Measurements from ENCODE around the gene RERE.

Gene RERE

DNA sequence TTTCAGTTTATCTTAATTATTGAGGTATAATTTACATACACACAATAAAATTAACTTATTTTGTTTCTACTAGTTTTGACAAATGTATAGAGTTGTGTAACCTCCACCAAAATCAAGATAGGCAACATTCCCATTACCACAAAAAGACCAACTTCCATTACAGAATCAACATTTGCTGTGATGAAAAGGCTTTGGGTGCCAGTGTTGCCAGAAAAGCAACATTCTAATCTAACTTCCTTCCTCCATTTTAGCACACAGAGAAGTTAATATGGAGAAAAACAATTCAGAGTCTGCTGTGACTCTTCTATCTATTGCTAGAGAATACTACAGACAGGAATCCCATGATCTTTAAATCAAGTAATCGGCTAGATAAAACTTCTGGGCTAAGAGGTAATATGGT lies 245.3 kb downstream of the RERE start:
- no peaks in the 10 kb centered on the region for H4K20me1 ChIP-seq (ENCODE audit: low read depth, low read length)
- no peak overlapping the region for H2AFZ ChIP-seq (ENCODE audit: low read depth, low read length, severe bottlenecking)
- no peaks in the 10 kb centered on the region for H3K79me2 ChIP-seq (ENCODE audit: insufficient read depth, low read length)
- H3K4me2 ChIP-seq (ENCODE audit: low read depth, low read length, poor library complexity, severe bottlenecking): no peak overlapping the region
- no peaks in the 10 kb centered on the region for H3K36me3 ChIP-seq (ENCODE audit: low read length)
- no peaks in the 10 kb centered on the region for H3K9me3 ChIP-seq (ENCODE audit: insufficient read depth, low read length)
- H3K27ac ChIP-seq (ENCODE audit: low read depth, low read length): no peak overlapping the region
- H3K27me3 ChIP-seq (ENCODE audit: low read length): no peaks in the 10 kb centered on the region
- H3K9me2 ChIP-seq (replicated peaks; ENCODE audit: insufficient read depth, low read length): no peaks in the 10 kb centered on the region
- H3K4me3 ChIP-seq (ENCODE audit: insufficient read depth, low read length, poor library complexity, severe bottlenecking): no peak overlapping the region
- no peak overlapping the region for H3K9ac ChIP-seq (ENCODE audit: low read length)
- H3F3A ChIP-seq (ENCODE audit: insufficient read depth): no peaks in the 10 kb centered on the region
- TF ChIP-seq, protein P1, sequence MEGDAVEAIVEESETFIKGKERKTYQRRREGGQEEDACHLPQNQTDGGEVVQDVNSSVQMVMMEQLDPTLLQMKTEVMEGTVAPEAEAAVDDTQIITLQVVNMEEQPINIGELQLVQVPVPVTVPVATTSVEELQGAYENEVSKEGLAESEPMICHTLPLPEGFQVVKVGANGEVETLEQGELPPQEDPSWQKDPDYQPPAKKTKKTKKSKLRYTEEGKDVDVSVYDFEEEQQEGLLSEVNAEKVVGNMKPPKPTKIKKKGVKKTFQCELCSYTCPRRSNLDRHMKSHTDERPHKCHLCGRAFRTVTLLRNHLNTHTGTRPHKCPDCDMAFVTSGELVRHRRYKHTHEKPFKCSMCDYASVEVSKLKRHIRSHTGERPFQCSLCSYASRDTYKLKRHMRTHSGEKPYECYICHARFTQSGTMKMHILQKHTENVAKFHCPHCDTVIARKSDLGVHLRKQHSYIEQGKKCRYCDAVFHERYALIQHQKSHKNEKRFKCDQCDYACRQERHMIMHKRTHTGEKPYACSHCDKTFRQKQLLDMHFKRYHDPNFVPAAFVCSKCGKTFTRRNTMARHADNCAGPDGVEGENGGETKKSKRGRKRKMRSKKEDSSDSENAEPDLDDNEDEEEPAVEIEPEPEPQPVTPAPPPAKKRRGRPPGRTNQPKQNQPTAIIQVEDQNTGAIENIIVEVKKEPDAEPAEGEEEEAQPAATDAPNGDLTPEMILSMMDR (IDR thresholded peaks at IDR 0.05; ENCODE audit: insufficient read depth, low read length, poor library complexity, severe bottlenecking): no peak
- no peak for TF ChIP-seq EZH2phosphoT487 (conservative IDR thresholded peaks at IDR 0.05; ENCODE audit: low read length)

DNA sequence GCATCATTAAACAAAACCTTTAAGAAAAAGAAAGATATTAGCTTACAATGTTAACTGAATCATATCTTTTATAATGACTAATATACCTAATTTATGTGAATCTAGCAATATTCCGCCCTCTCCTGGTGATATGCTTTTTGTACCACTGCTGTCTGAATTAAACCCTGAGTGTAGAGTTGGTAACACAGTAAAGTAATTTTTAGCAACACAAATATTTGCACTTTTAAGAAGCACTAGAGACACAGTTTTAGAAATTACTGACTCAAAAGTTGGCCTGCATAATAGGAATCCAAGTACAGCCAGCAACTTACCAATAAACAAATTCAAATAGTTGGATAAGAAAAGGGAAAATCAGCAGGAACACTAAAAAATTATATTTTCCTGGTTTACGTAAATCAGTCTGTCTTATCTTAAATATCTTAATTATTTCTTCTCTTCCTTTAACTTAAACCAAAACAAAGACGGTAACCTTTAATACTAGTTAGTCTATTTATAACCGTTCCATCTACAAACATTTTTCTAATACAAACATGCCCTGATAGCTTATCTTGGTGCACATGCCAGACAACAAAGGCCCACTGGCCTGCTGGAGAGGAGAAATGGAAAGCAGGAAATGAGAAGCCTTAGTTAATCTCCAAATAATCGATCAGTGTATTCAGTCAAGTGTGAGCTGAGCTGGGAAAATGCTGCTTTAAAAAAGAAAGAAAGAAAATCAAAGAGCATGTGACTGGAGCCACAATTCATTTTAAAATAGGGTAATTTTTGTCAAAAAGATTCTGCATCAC lies 246.0 kb downstream of the RERE start:
- H3K4me3 ChIP-seq (ENCODE audit: insufficient read depth, low read length, poor library complexity, severe bottlenecking): no peak overlapping the region
- no peaks in the 10 kb centered on the region for H3K27me3 ChIP-seq (ENCODE audit: low read length)
- no peak overlapping the region for H3K4me2 ChIP-seq (ENCODE audit: low read depth, low read length, poor library complexity, severe bottlenecking)
- H3K79me2 ChIP-seq (ENCODE audit: insufficient read depth, low read length): no peaks in the 10 kb centered on the region
- TF ChIP-seq, protein P1 (IDR thresholded peaks at IDR 0.05; ENCODE audit: insufficient read depth, low read length, poor library complexity, severe bottlenecking): peak; percentile 76
- TF ChIP-seq EZH2phosphoT487 (conservative IDR thresholded peaks at IDR 0.05; ENCODE audit: low read length): no peak
- no peaks in the 10 kb centered on the region for H3F3A ChIP-seq (ENCODE audit: insufficient read depth)
- no peak overlapping the region for H2AFZ ChIP-seq (ENCODE audit: low read depth, low read length, severe bottlenecking)
- no peaks in the 10 kb centered on the region for H3K36me3 ChIP-seq (ENCODE audit: low read length)
- H4K20me1 ChIP-seq (ENCODE audit: low read depth, low read length): no peaks in the 10 kb centered on the region
- no peak overlapping the region for H3K27ac ChIP-seq (ENCODE audit: low read depth, low read length)
- no peaks in the 10 kb centered on the region for H3K9me3 ChIP-seq (ENCODE audit: insufficient read depth, low read length)
- no peak overlapping the region for H3K9ac ChIP-seq (ENCODE audit: low read length)
- no peaks in the 10 kb centered on the region for H3K9me2 ChIP-seq (replicated peaks; ENCODE audit: insufficient read depth, low read length)

DNA sequence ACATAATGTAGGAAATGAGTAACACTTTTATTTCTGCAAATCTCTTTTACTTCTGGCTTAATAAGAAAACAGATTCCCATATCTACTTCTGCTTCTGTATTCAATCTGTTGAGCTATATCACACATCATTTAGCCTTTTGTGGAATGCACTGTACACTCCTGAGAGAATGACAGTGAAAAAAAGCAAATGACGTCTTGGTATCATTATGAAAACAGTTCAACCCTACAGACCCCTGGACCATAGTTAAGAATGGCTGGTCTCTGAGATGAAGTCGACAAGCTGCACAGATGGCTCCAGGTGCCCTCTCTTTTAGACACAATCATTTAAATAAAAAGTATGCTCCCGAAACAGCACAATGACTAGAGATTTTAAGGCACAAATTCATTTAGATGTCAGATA lies 247.0 kb downstream of the RERE start:
- H3K36me3 ChIP-seq (ENCODE audit: low read length): no peaks in the 10 kb centered on the region
- H3K79me2 ChIP-seq (ENCODE audit: insufficient read depth, low read length): no peaks in the 10 kb centered on the region
- no peaks in the 10 kb centered on the region for H3F3A ChIP-seq (ENCODE audit: insufficient read depth)
- no peaks in the 10 kb centered on the region for H4K20me1 ChIP-seq (ENCODE audit: low read depth, low read length)
- no peak overlapping the region for H3K4me3 ChIP-seq (ENCODE audit: insufficient read depth, low read length, poor library complexity, severe bottlenecking)
- TF ChIP-seq, protein P1 (IDR thresholded peaks at IDR 0.05; ENCODE audit: insufficient read depth, low read length, poor library complexity, severe bottlenecking): no peak
- TF ChIP-seq EZH2phosphoT487 (conservative IDR thresholded peaks at IDR 0.05; ENCODE audit: low read length): no peak
- H3K9ac ChIP-seq (ENCODE audit: low read length): no peak overlapping the region
- no peak overlapping the region for H3K4me2 ChIP-seq (ENCODE audit: low read depth, low read length, poor library complexity, severe bottlenecking)
- H3K9me2 ChIP-seq (replicated peaks; ENCODE audit: insufficient read depth, low read length): no peaks in the 10 kb centered on the region
- no peak overlapping the region for H3K27ac ChIP-seq (ENCODE audit: low read depth, low read length)
- no peak overlapping the region for H2AFZ ChIP-seq (ENCODE audit: low read depth, low read length, severe bottlenecking)
- no peaks in the 10 kb centered on the region for H3K27me3 ChIP-seq (ENCODE audit: low read length)
- no peaks in the 10 kb centered on the region for H3K9me3 ChIP-seq (ENCODE audit: insufficient read depth, low read length)

All from SU-DHL-6 (cell line).